DND-41 (cell line): ENCODE results near the gene GMPS.

ENCODE experiments used
- EZH2 ChIP-seq: IDR thresholded peaks from 3 replicates; pipeline ENCODE4 v1.6.1; 2012; ENCODE audit warnings: borderline replicate concordance, low read depth, mild to moderate bottlenecking, moderate library complexity, low read length, inconsistent platforms; ENCODE audit not compliant: severe bottlenecking
- TF ChIP-seq, protein P1 (sequence below): IDR thresholded peaks from 2 replicates; pipeline ENCODE4 v1.5.1; 2012; ENCODE audit warnings: borderline replicate concordance, low read length, moderate library complexity, mild to moderate bottlenecking; ENCODE audit not compliant: poor library complexity, severe bottlenecking; ENCODE audit errors: extremely low read depth

DNA sequence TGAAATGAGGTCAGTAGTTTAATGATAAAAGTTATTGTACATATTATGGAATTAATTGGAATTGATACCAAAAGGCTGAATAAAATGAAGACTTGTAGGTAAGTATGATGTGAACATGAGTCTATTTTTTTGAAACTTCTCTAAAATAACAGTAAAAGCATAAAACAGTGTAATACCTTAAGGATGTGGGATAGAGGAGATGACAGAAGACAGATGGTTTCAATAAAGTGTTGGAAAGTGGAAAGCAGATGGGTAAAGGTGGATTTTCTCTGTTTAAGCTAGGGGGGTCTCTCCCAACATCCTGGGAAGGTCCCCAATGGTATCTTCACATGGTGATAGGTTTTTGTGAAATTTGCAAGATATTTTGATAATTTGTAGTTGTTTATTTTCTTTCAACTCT is 41.6 kb downstream of the GMPS start:
- TF ChIP-seq, protein P1, sequence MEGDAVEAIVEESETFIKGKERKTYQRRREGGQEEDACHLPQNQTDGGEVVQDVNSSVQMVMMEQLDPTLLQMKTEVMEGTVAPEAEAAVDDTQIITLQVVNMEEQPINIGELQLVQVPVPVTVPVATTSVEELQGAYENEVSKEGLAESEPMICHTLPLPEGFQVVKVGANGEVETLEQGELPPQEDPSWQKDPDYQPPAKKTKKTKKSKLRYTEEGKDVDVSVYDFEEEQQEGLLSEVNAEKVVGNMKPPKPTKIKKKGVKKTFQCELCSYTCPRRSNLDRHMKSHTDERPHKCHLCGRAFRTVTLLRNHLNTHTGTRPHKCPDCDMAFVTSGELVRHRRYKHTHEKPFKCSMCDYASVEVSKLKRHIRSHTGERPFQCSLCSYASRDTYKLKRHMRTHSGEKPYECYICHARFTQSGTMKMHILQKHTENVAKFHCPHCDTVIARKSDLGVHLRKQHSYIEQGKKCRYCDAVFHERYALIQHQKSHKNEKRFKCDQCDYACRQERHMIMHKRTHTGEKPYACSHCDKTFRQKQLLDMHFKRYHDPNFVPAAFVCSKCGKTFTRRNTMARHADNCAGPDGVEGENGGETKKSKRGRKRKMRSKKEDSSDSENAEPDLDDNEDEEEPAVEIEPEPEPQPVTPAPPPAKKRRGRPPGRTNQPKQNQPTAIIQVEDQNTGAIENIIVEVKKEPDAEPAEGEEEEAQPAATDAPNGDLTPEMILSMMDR = no peak
- no peak for TF ChIP-seq EZH2
